ENCODE results near the gene RXFP3.
"Not testable (repeated sequence)": the region's sequence is repeated elsewhere in the genome, so short reads cannot be mapped to it uniquely, and the experiment has no call there.

The RXFP3 gene

GRCh38 chr5:33901156-33901555 is 35.0 kb upstream of the RXFP3 start:
- no peak overlapping the region for H3K4me2 ChIP-seq (ENCODE audit: low read length, poor library complexity, severe bottlenecking)
- no peak overlapping the region for H2AFZ ChIP-seq (ENCODE audit: low read depth, low read length)
- no peak overlapping the region for H3K23ac ChIP-seq (ENCODE audit: low read length in 2 of 2)
- DNase-seq: peak; percentile 38
- no peak overlapping the region for H3K4ac ChIP-seq (ENCODE audit: low read depth in 1 of 2, low read length in 2 of 2)
- H2BK12ac ChIP-seq (ENCODE audit: low read length in 2 of 2): no peak overlapping the region
- no peak overlapping the region for H2BK5ac ChIP-seq (ENCODE audit: low read depth, low read length, poor library complexity, severe bottlenecking)
- H3K36me3 ChIP-seq (ENCODE audit: control insufficient read depth in 1 of 2, insufficient read depth in 2 of 2, low read depth in 1 of 2, low read length in 2 of 2): no peaks in the 10 kb centered on the region
- H2AK5ac ChIP-seq (ENCODE audit: low read length, severe bottlenecking): no peak overlapping the region
- H3K18ac ChIP-seq (ENCODE audit: low read depth in 1 of 2, low read length in 2 of 2): no peak overlapping the region
- H2BK120ac ChIP-seq (ENCODE audit: low read depth, low read length): no peak overlapping the region
- peaks cover 9% of the 10 kb centered on the region for H3K9me3 ChIP-seq (ENCODE audit: control insufficient read depth, low read length)
- no peaks in the 10 kb centered on the region for H3K4me1 ChIP-seq (ENCODE audit: control insufficient read depth, insufficient read depth, low read depth, low read length)
- H4K91ac ChIP-seq (ENCODE audit: low read length): no peak overlapping the region
- H4K8ac ChIP-seq (ENCODE audit: low read length): no peak overlapping the region
- H3K9ac ChIP-seq (ENCODE audit: low read length): no peak overlapping the region
- H3K79me1 ChIP-seq (replicated peaks; ENCODE audit: low read length, poor library complexity, severe bottlenecking): no peaks in the 10 kb centered on the region
- no peak overlapping the region for H3K4me3 ChIP-seq (ENCODE audit: insufficient read depth in 1 of 2, low read depth in 1 of 2, low read length in 2 of 2)
- H3K27ac ChIP-seq (ENCODE audit: low read length, poor library complexity, severe bottlenecking): no peak overlapping the region
- no peak overlapping the region for H2BK15ac ChIP-seq (ENCODE audit: low read depth, poor library complexity, severe bottlenecking)
- H3K27me3 ChIP-seq (ENCODE audit: control insufficient read depth in 1 of 2, insufficient read depth in 1 of 2, low read length in 2 of 2): no peaks in the 10 kb centered on the region
- WGBS: 90% methylated on average over 1 of the region's 1 CpG
- H3K14ac ChIP-seq (ENCODE audit: low read length in 2 of 2): no peak overlapping the region

- Histone ChIP-seq H2BK120ac (ENCODE audit: low read depth, low read length) (no peak overlapping the region), H2AK5ac (ENCODE audit: low read length, severe bottlenecking) (no peak overlapping the region), H3K27ac (ENCODE audit: low read length, poor library complexity, severe bottlenecking) (no peak overlapping the region), H3K79me1 (replicated peaks; ENCODE audit: low read length, poor library complexity, severe bottlenecking) (no peaks in the 10 kb centered on the region), H2BK5ac (ENCODE audit: low read depth, low read length, poor library complexity, severe bottlenecking) (no peak overlapping the region), H3K14ac (ENCODE audit: low read length in 2 of 2) (no peak overlapping the region), H2BK12ac (ENCODE audit: low read length in 2 of 2) (peak overlapping the region in 1 of 2 experiments; percentile 15), H3K9me3 (ENCODE audit: control insufficient read depth, low read length) (peaks cover 27% of the 10 kb centered on the region), H3K23ac (ENCODE audit: low read length in 2 of 2) (no peak overlapping the region), H3K36me3 (ENCODE audit: control insufficient read depth in 1 of 2, insufficient read depth in 2 of 2, low read depth in 1 of 2, low read length in 2 of 2) (no peaks in the 10 kb centered on the region), H4K91ac (ENCODE audit: low read length) (no peak overlapping the region), H3K4me2 (ENCODE audit: low read length, poor library complexity, severe bottlenecking) (no peak overlapping the region), H2BK15ac (ENCODE audit: low read depth, poor library complexity, severe bottlenecking) (no peak overlapping the region), H3K4ac (ENCODE audit: low read depth in 1 of 2, low read length in 2 of 2) (no peak overlapping the region), H3K4me3 (ENCODE audit: insufficient read depth in 1 of 2, low read depth in 1 of 2, low read length in 2 of 2) (no peak overlapping the region), H3K9ac (ENCODE audit: low read length) (no peak overlapping the region), H3K18ac (ENCODE audit: low read depth in 1 of 2, low read length in 2 of 2) (no peak overlapping the region), H3K4me1 (ENCODE audit: control insufficient read depth, insufficient read depth, low read depth, low read length) (no peaks in the 10 kb centered on the region), H4K8ac (ENCODE audit: low read length) (no peak overlapping the region), H2AFZ (ENCODE audit: low read depth, low read length) (no peak overlapping the region), H3K27me3 (ENCODE audit: control insufficient read depth in 1 of 2, insufficient read depth in 1 of 2, low read length in 2 of 2) (no peaks in the 10 kb centered on the region)
- DNase-seq: no peak
- 95% methylated on average over 2 of the region's 2 CpGs for WGBS
These were observed 33.1 kb upstream of the RXFP3 start for GRCh38 chr5:33903118-33903517.

GRCh38 chr5:33905381-33905780 is 30.8 kb upstream of the RXFP3 start:
- WGBS: 80% methylated on average over 1 of the region's 1 CpG
- Histone ChIP-seq H3K4ac (ENCODE audit: low read depth in 1 of 2, low read length in 2 of 2) (no peak overlapping the region), H3K9ac (ENCODE audit: low read length) (no peak overlapping the region), H3K23ac (ENCODE audit: low read length in 2 of 2) (no peak overlapping the region), H2BK120ac (ENCODE audit: low read depth, low read length) (no peak overlapping the region), H3K4me3 (ENCODE audit: insufficient read depth in 1 of 2, low read depth in 1 of 2, low read length in 2 of 2) (no peak overlapping the region), H2BK12ac (ENCODE audit: low read length in 2 of 2) (no peak overlapping the region), H2BK15ac (ENCODE audit: low read depth, poor library complexity, severe bottlenecking) (no peak overlapping the region), H3K4me2 (ENCODE audit: low read length, poor library complexity, severe bottlenecking) (no peak overlapping the region), H2BK5ac (ENCODE audit: low read depth, low read length, poor library complexity, severe bottlenecking) (no peak overlapping the region), H3K9me3 (ENCODE audit: control insufficient read depth, low read length) (peaks cover 31% of the 10 kb centered on the region), H3K27me3 (ENCODE audit: control insufficient read depth in 1 of 2, insufficient read depth in 1 of 2, low read length in 2 of 2) (no peaks in the 10 kb centered on the region), H4K8ac (ENCODE audit: low read length) (no peak overlapping the region), H3K36me3 (ENCODE audit: control insufficient read depth in 1 of 2, insufficient read depth in 2 of 2, low read depth in 1 of 2, low read length in 2 of 2) (no peaks in the 10 kb centered on the region), H3K14ac (ENCODE audit: low read length in 2 of 2) (no peak overlapping the region), H2AK5ac (ENCODE audit: low read length, severe bottlenecking) (no peak overlapping the region), H4K91ac (ENCODE audit: low read length) (no peak overlapping the region), H3K79me1 (replicated peaks; ENCODE audit: low read length, poor library complexity, severe bottlenecking) (no peaks in the 10 kb centered on the region), H3K27ac (ENCODE audit: low read length, poor library complexity, severe bottlenecking) (no peak overlapping the region), H3K18ac (ENCODE audit: low read depth in 1 of 2, low read length in 2 of 2) (no peak overlapping the region), H2AFZ (ENCODE audit: low read depth, low read length) (no peak overlapping the region), H3K4me1 (ENCODE audit: control insufficient read depth, insufficient read depth, low read depth, low read length) (no peaks in the 10 kb centered on the region)
- DNase-seq: peak; percentile 63

- not testable (repeated sequence) for H3K14ac ChIP-seq (ENCODE audit: low read length in 2 of 2); H3K4me3 ChIP-seq (ENCODE audit: insufficient read depth in 1 of 2, low read depth in 1 of 2, low read length in 2 of 2); H2AK5ac ChIP-seq (ENCODE audit: low read length, severe bottlenecking); H4K8ac ChIP-seq (ENCODE audit: low read length); H3K18ac ChIP-seq (ENCODE audit: low read depth in 1 of 2, low read length in 2 of 2); H2BK15ac ChIP-seq (ENCODE audit: low read depth, poor library complexity, severe bottlenecking); H3K23ac ChIP-seq (ENCODE audit: low read length in 2 of 2); H3K27me3 ChIP-seq (ENCODE audit: control insufficient read depth in 1 of 2, insufficient read depth in 1 of 2, low read length in 2 of 2); H3K4me2 ChIP-seq (ENCODE audit: low read length, poor library complexity, severe bottlenecking); DNase-seq; H3K9ac ChIP-seq (ENCODE audit: low read length); H2BK12ac ChIP-seq (ENCODE audit: low read length in 2 of 2); H3K27ac ChIP-seq (ENCODE audit: low read length, poor library complexity, severe bottlenecking); H3K36me3 ChIP-seq (ENCODE audit: control insufficient read depth in 1 of 2, insufficient read depth in 2 of 2, low read depth in 1 of 2, low read length in 2 of 2); H3K4ac ChIP-seq (ENCODE audit: low read depth in 1 of 2, low read length in 2 of 2); H3K79me1 ChIP-seq (replicated peaks; ENCODE audit: low read length, poor library complexity, severe bottlenecking); H2AFZ ChIP-seq (ENCODE audit: low read depth, low read length); H4K91ac ChIP-seq (ENCODE audit: low read length); H3K4me1 ChIP-seq (ENCODE audit: control insufficient read depth, insufficient read depth, low read depth, low read length); H2BK5ac ChIP-seq (ENCODE audit: low read depth, low read length, poor library complexity, severe bottlenecking); H2BK120ac ChIP-seq (ENCODE audit: low read depth, low read length)
- WGBS: 92% methylated on average over 7 of the region's 7 CpGs
- H3K9me3 ChIP-seq (ENCODE audit: control insufficient read depth, low read length): peaks cover 31% of the 10 kb centered on the region
These were observed 29.9 kb upstream of the RXFP3 start for GRCh38 chr5:33906248-33906647.
